Measurements from ENCODE around the gene FAM120A. TPM values are rescaled to one million over a fixed set of nuclear protein-coding genes. Genes with fewer than 3 reads are reported as not detected.

The FAM120A gene
- total RNA-seq, 1 experiment from 2014 or later, result 89.6 TPM

DNA sequence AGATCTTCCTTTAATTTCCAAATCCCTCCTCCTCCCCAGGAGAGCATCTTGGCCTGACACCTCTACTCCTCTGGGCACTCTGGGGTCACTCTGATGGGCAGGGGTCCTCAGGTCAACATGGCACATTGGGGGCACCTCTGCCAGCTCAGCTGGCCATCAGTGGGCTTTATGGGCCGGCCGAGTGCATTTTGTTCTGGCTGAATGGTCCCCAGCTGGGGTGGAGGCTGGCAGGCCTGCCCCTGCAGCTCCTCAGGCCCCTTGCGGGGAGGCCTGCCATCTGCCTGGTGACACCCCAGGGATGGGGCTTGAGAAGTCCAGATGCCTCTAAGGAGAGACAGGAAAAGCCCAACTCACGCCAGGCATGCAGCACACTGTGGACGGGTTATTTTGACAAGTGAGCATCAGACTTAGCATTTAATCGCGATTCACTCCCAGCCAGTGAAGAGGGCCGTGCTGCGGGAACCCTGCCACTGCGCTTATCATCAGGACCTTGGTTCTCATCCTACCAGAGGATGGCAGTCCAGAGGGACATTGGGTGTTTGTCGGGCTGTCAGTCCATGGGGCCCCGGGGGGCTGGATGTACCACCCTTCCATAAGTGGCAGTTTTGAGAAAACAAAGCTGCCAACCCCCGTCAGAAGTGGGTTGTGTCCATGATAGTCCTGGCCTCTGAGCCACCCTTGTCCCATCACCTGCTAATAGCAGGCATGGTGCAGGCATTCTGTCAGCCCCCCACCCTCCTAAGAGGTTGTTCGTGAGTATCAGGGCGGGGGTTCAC is 146.6 kb downstream of the FAM120A start:
- ATAC-seq (no peak), DNase-seq (no peak)
- Histone ChIP-seq H3K4me1 (ENCODE audit: insufficient read depth, low read length) (no peaks in the 10 kb centered on the region), H3K36me3 (ENCODE audit: low read depth, low read length) (no peaks in the 10 kb centered on the region), H3K9me3 (ENCODE audit: low read length) (no peaks in the 10 kb centered on the region), H3K4me2 (ENCODE audit: low read length) (no peak overlapping the region), H3K9me2 (replicated peaks; ENCODE audit: low read length) (no peaks in the 10 kb centered on the region), H3K79me2 (ENCODE audit: low read length) (0 out of 2 replicates have a peak, but pooled peaks cover 3% of the 10 kb centered on the region), H3K9ac (ENCODE audit: low read length) (no peak overlapping the region), H2AFZ (ENCODE audit: low read length) (no peak overlapping the region), H3K27me3 (ENCODE audit: low read length) (no peaks in the 10 kb centered on the region), H3K4me3 (ENCODE audit: low read length) (no peak overlapping the region), H3F3A (ENCODE audit: low read length, unreplicated experiment) (no peaks in the 10 kb centered on the region), H3K27ac (ENCODE audit: low read length) (no peak overlapping the region), H4K20me1 (ENCODE audit: low read length) (no peaks in the 10 kb centered on the region)
- ChIA-PET CTCF (no interaction called here), POLR2A (ENCODE audit: unreplicated experiment) (no interaction called here)
- BruUV-seq (replicated peaks), result no TSS peak
- intact Hi-C loops (cut with micrococcal nuclease), result no loop called here
- TF ChIP-seq, protein P1, sequence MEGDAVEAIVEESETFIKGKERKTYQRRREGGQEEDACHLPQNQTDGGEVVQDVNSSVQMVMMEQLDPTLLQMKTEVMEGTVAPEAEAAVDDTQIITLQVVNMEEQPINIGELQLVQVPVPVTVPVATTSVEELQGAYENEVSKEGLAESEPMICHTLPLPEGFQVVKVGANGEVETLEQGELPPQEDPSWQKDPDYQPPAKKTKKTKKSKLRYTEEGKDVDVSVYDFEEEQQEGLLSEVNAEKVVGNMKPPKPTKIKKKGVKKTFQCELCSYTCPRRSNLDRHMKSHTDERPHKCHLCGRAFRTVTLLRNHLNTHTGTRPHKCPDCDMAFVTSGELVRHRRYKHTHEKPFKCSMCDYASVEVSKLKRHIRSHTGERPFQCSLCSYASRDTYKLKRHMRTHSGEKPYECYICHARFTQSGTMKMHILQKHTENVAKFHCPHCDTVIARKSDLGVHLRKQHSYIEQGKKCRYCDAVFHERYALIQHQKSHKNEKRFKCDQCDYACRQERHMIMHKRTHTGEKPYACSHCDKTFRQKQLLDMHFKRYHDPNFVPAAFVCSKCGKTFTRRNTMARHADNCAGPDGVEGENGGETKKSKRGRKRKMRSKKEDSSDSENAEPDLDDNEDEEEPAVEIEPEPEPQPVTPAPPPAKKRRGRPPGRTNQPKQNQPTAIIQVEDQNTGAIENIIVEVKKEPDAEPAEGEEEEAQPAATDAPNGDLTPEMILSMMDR (conservative IDR thresholded peaks at IDR 0.05; ENCODE audit: low read depth, low read length), result no peak

DNA sequence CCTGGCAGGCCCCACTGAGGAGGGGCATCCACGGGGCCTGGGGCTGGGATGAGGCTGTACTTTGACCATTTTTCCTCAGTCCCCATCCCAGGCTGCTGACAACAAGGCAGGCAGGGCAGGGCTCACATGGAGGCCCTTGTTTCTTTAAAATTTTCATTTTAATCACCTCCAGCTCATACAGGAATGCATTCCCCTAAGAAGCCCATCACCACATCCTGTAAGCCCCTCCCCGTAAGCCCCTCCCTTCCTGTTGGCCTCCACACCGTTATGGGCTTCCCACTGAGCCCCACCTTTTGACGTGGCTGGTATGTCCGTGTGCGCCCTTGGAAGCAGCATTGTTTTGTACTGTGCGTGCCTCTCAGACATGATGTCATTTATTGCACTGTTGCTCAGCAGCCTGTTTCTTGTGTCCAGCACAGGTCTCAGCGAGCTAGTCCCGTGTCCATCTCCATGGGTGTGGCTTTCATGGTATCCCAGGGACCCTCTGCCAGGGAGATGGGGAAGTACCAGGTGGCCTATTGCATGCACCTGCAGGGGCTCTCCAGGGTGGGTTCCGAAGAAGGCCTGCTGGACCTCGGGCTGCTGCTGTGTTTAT is 147.3 kb downstream of the FAM120A start:
- Histone ChIP-seq H3F3A (ENCODE audit: low read length, unreplicated experiment) (no peaks in the 10 kb centered on the region), H3K9me3 (ENCODE audit: low read length) (no peaks in the 10 kb centered on the region), H3K9ac (ENCODE audit: low read length) (no peak overlapping the region), H3K4me1 (ENCODE audit: insufficient read depth, low read length) (no peaks in the 10 kb centered on the region), H3K4me2 (ENCODE audit: low read length) (no peak overlapping the region), H3K27me3 (ENCODE audit: low read length) (no peaks in the 10 kb centered on the region), H3K9me2 (replicated peaks; ENCODE audit: low read length) (no peaks in the 10 kb centered on the region), H3K79me2 (ENCODE audit: low read length) (0 out of 2 replicates have a peak, but pooled peaks cover 3% of the 10 kb centered on the region), H4K20me1 (ENCODE audit: low read length) (no peaks in the 10 kb centered on the region), H3K4me3 (ENCODE audit: low read length) (no peak overlapping the region), H3K27ac (ENCODE audit: low read length) (no peak overlapping the region), H2AFZ (ENCODE audit: low read length) (no peak overlapping the region), H3K36me3 (ENCODE audit: low read depth, low read length) (no peaks in the 10 kb centered on the region)
- peak; percentile 18; the same call in 1 of the 2 replicates for ATAC-seq
- BruUV-seq (replicated peaks), result no TSS peak
- intact Hi-C loops (cut with micrococcal nuclease), result no loop called here
- ChIA-PET POLR2A (ENCODE audit: unreplicated experiment) (no interaction called here), CTCF (no interaction called here)
- DNase-seq, result no peak
- TF ChIP-seq EZH2phosphoT487 (IDR thresholded peaks at IDR 0.05; ENCODE audit: borderline replicate concordance, low read length), result no peak
- no peak for TF ChIP-seq EZH2 (IDR thresholded peaks at IDR 0.05; ENCODE audit: low read length, unreplicated experiment)

DNA sequence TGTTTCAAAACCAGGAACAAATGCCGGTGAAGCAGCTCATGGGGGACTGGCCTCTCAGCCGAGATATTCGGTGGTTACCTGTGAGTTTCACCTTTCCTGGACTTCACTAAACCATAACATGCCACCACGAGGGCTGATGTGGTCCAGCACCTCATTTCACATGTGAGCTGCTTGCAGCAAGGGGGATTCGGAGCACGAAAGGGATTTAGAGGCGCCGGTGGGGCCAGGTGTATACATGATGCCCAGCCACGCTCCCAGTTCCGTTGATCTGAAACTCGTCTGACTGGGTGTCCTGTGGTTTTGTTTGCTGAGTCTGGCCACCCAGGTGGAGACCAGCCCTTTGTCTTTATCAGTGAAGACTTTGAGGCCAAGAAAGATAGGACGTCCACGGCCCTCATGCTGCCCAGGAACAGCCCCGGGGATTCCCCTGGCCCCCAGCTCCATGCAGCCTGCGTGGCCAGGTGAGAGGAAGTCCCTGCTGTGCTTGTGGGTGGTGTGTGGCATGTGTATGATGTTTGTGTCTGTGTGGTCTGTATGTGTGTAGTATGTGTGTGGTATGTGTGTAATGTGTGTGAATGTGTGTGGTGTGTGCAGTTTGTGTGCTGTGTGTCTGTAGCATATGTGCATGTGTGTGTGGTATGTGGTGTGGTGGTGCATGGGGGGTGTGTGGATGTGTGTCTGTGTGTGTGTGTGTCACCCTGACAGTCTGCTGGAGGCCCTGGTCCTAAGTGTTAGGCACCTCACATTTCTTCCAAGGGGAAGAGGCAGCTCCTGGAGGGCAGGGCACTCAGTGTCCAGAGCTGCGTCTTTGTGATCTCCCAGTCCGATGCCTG is 148.3 kb downstream of the FAM120A start:
- no peaks in the 10 kb centered on the region for H3K9me3 ChIP-seq (ENCODE audit: low read length)
- no peaks in the 10 kb centered on the region for H4K20me1 ChIP-seq (ENCODE audit: low read length)
- BruUV-seq (replicated peaks), result no TSS peak
- ATAC-seq (no peak), DNase-seq (no peak)
- TF ChIP-seq EZH2 (IDR thresholded peaks at IDR 0.05; ENCODE audit: low read length, unreplicated experiment), result no peak
- no peak for TF ChIP-seq EZH2phosphoT487 (IDR thresholded peaks at IDR 0.05; ENCODE audit: borderline replicate concordance, low read length)
- TF ChIP-seq, protein P1 (conservative IDR thresholded peaks at IDR 0.05; ENCODE audit: low read depth, low read length), result no peak
- intact Hi-C loops (cut with micrococcal nuclease), result no loop called here
- H3K9me2 ChIP-seq (replicated peaks; ENCODE audit: low read length), result no peaks in the 10 kb centered on the region
- CTCF ChIA-PET, result no interaction called here
- no peak overlapping the region for H3K27ac ChIP-seq (ENCODE audit: low read length)
- no peak overlapping the region for H2AFZ ChIP-seq (ENCODE audit: low read length)
- no peaks in the 10 kb centered on the region for H3K36me3 ChIP-seq (ENCODE audit: low read depth, low read length)
- no peak overlapping the region for H3K4me3 ChIP-seq (ENCODE audit: low read length)
- 0 out of 2 replicates have a peak, but pooled peaks cover 3% of the 10 kb centered on the region for H3K79me2 ChIP-seq (ENCODE audit: low read length)
- no peak overlapping the region for H3K4me2 ChIP-seq (ENCODE audit: low read length)
- H3F3A ChIP-seq (ENCODE audit: low read length, unreplicated experiment), result no peaks in the 10 kb centered on the region
- no peaks in the 10 kb centered on the region for H3K27me3 ChIP-seq (ENCODE audit: low read length)
- no peak overlapping the region for H3K9ac ChIP-seq (ENCODE audit: low read length)
- POLR2A ChIA-PET (ENCODE audit: unreplicated experiment), result no interaction called here
- H3K4me1 ChIP-seq (ENCODE audit: insufficient read depth, low read length), result no peaks in the 10 kb centered on the region

Data from PC-3 (cell line).